ENCODE measurements around the gene STX18.
A peak's percentile ranks its signal among the peaks of the same experiment; 100 is the strongest.
"Not testable (repeated sequence)": the region's sequence is repeated elsewhere in the genome, so short reads cannot be mapped to it uniquely, and the experiment has no call there.

Gene STX18

GRCh38 chr4:4507403-4507802 lies 34.4 kb downstream of the STX18 start:
- DNase-seq: no peak

GRCh38 chr4:4506961-4507360 lies 34.9 kb downstream of the STX18 start:
- no peak for DNase-seq

- not testable (repeated sequence) for DNase-seq
Observed at GRCh38 chr4:4505211-4505610, 36.6 kb downstream of the STX18 start.

GRCh38 chr4:4504783-4505182 lies 37.1 kb downstream of the STX18 start:
- DNase-seq: no peak

- DNase-seq: no peak
Observed at GRCh38 chr4:4502694-4503311, 39.0 kb downstream of the STX18 start.

GRCh38 chr4:4501679-4502078 lies 40.2 kb downstream of the STX18 start:
- no peak for DNase-seq

- no peak for DNase-seq
Observed at GRCh38 chr4:4499438-4500123, 42.3 kb downstream of the STX18 start.

- no peak for DNase-seq
Observed at GRCh38 chr4:4496592-4497372, 45.1 kb downstream of the STX18 start.

GRCh38 chr4:4494882-4495281 lies 47.0 kb downstream of the STX18 start:
- no peak for DNase-seq

GRCh38 chr4:4492161-4492847 lies 49.5 kb downstream of the STX18 start:
- no peak for DNase-seq

- no peak for DNase-seq
Observed at GRCh38 chr4:4491396-4491893, 50.4 kb downstream of the STX18 start.

- DNase-seq: no peak
Observed at GRCh38 chr4:4490816-4491215, 51.0 kb downstream of the STX18 start.

GRCh38 chr4:4490041-4490440 lies 51.8 kb downstream of the STX18 start:
- no peak for DNase-seq

GRCh38 chr4:4488405-4489404 lies 53.1 kb downstream of the STX18 start:
- peak in 1 of 2 experiments; percentile 71 for DNase-seq

- no peak for DNase-seq
Observed at GRCh38 chr4:4486969-4487368, 54.9 kb downstream of the STX18 start.

GRCh38 chr4:4485806-4486205 lies 56.0 kb downstream of the STX18 start:
- DNase-seq: no peak

- DNase-seq: no peak
Observed at GRCh38 chr4:4481399-4481994, 60.4 kb downstream of the STX18 start.

- DNase-seq: peak in 1 of 2 experiments; percentile 19
Observed at GRCh38 chr4:4480685-4481398, 61.0 kb downstream of the STX18 start.

- no peak for DNase-seq
Observed at GRCh38 chr4:4480205-4480604, 61.6 kb downstream of the STX18 start.

- DNase-seq: no peak
Observed at GRCh38 chr4:4479366-4479765, 62.5 kb downstream of the STX18 start.

- no peak for DNase-seq
Observed at GRCh38 chr4:4477796-4478195, 64.1 kb downstream of the STX18 start.

All from SW 1271 (cell line).